SK-N-MC (cell line): ENCODE measurements around the gene AMIGO3.

Source experiments
- EZH2 ChIP-seq: fragments of 200-600 bp; sonication (generic); IDR thresholded peaks from one replicate; pipeline ENCODE4 v1.6.1; 2017; ENCODE audit warnings: antibody characterized with exemption
- POLR2AphosphoS5 ChIP-seq: IDR thresholded peaks from 2 replicates; pipeline ENCODE4 v1.6.1; 2012; ENCODE audit warnings: mild to moderate bottlenecking, low read depth, low read length, borderline replicate concordance

DNA sequence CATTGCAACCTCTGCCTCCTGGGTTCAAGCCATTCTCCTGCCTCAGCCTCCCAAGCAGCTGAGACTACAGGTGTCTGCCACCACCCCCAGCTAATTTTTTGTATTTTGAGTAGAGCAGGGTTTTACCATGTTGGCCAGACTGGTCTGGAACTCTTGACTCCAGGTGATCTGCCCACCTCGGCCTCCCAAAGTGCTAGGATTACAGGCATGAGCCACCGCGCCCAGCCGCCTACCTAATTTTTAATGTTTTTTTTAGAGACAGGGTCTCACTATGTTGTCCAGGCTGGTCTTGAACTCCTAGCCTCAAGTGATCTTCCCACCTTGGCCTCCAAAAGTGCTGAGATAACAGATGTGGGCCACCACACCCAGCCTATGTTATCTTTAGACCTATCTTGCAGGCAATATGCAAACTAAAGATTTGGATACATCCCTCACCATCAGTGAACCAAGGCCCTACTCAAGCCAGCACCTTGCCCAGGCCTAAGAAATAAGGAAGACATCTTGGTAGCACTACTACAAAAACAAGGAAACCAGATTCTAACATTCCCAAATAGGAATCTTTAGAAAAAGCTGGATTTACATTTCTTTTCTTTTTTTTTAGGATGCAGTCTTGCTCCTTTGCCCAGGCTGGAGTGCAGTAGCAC lies 10.6 kb upstream of the AMIGO3 start:
- TF ChIP-seq EZH2 (no peak), POLR2AphosphoS5 (no peak)
